Astrocyte (in vitro differentiated cells and primary cell): ENCODE data around the gene STXBP2.

Source experiments
- EZH2 ChIP-seq: IDR thresholded peaks from 2 replicates; pipeline ENCODE4 v1.6.1; 2012; ENCODE audit warnings: mild to moderate bottlenecking, low read length, inconsistent platforms; ENCODE audit not compliant: insufficient read depth
- TF ChIP-seq, protein P1 (sequence below): IDR thresholded peaks from 2 replicates; pipeline ENCODE4 v1.5.1; 2011; ENCODE audit warnings: low read depth, mild to moderate bottlenecking, inconsistent platforms, low read length, moderate library complexity; ENCODE audit not compliant: insufficient read depth

- TF ChIP-seq, protein P1, sequence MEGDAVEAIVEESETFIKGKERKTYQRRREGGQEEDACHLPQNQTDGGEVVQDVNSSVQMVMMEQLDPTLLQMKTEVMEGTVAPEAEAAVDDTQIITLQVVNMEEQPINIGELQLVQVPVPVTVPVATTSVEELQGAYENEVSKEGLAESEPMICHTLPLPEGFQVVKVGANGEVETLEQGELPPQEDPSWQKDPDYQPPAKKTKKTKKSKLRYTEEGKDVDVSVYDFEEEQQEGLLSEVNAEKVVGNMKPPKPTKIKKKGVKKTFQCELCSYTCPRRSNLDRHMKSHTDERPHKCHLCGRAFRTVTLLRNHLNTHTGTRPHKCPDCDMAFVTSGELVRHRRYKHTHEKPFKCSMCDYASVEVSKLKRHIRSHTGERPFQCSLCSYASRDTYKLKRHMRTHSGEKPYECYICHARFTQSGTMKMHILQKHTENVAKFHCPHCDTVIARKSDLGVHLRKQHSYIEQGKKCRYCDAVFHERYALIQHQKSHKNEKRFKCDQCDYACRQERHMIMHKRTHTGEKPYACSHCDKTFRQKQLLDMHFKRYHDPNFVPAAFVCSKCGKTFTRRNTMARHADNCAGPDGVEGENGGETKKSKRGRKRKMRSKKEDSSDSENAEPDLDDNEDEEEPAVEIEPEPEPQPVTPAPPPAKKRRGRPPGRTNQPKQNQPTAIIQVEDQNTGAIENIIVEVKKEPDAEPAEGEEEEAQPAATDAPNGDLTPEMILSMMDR = no peak
- no peak for TF ChIP-seq EZH2
Observed at GRCh38 chr19:7690779-7691258, 53.9 kb downstream of the STXBP2 start.
